Gastroesophageal sphincter (tissue), 3 donors: Measurements from ENCODE around the gene MYO3B.

Experiments
- EP300 ChIP-seq: sonication (generic); formaldehyde crosslinking; IDR thresholded peaks from one replicate; pipeline ENCODE4 v1.6.1; 2017; ENCODE audit warnings: antibody characterized with exemption, mild to moderate bottlenecking
- POLR2AphosphoS5 ChIP-seq: sonication (generic); formaldehyde crosslinking; IDR thresholded peaks from one replicate; pipeline ENCODE4 v1.6.1; 2017; ENCODE audit warnings: antibody characterized with exemption
- TF ChIP-seq, protein P1 (sequence below), 4 experiments: fragments of 200-600 bp in 2 of 4; fragments of 450-650 bp in 2 of 4; sonication (generic) in 1 of 4; IDR thresholded peaks; one replicate each; pipeline ENCODE4 v1.5.1; 2017 to 2019; ENCODE audit warnings: antibody characterized with exemption in 4 of 4, mild to moderate bottlenecking in 2 of 4, moderate library complexity in 2 of 4

DNA sequence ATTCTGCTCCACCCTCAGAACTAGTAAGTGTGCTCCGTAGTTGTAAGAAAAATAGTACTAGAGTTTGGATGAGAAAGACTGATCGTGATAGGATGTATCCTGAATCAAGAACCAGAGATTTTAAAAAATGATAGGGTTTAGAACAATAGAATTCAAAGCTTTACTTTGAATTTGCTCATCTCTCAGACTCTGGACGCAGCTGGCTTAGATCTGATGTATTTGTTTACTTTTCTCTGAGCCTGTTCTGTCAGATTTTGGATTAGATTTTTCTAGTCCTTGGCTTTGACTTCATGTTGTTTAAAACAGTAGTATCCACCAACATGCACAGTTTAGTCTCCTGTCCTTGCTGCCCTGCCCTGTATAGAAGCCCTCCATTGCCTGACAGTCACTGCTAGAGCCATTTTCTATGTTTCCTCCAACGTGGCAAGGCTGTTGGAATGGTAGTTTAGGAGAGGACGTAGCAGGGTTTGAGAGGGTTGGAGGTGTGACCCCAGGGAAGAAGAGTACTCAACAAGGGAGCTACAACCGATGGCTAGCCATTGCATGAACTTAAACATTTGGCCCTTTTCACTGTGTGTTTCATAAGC is 92.4 kb downstream of the MYO3B start:
- TF ChIP-seq EP300 (no peak), POLR2AphosphoS5 (no peak)
- TF ChIP-seq, protein P1, sequence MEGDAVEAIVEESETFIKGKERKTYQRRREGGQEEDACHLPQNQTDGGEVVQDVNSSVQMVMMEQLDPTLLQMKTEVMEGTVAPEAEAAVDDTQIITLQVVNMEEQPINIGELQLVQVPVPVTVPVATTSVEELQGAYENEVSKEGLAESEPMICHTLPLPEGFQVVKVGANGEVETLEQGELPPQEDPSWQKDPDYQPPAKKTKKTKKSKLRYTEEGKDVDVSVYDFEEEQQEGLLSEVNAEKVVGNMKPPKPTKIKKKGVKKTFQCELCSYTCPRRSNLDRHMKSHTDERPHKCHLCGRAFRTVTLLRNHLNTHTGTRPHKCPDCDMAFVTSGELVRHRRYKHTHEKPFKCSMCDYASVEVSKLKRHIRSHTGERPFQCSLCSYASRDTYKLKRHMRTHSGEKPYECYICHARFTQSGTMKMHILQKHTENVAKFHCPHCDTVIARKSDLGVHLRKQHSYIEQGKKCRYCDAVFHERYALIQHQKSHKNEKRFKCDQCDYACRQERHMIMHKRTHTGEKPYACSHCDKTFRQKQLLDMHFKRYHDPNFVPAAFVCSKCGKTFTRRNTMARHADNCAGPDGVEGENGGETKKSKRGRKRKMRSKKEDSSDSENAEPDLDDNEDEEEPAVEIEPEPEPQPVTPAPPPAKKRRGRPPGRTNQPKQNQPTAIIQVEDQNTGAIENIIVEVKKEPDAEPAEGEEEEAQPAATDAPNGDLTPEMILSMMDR (IDR thresholded peaks at IDR 0.05) = no peak
